Right forelimb (tissue), 1 donor: Measurements from ENCODE around the gene PCK1.

Source experiments
- DNase-seq: peaks from one replicate; pipeline ENCODE4 v3.0.0-alpha.2; 2018

Gene PCK1

GRCh38 chr20:57561356-57562279 lies 708 bp downstream of the PCK1 start:
- no peak for DNase-seq

DNA sequence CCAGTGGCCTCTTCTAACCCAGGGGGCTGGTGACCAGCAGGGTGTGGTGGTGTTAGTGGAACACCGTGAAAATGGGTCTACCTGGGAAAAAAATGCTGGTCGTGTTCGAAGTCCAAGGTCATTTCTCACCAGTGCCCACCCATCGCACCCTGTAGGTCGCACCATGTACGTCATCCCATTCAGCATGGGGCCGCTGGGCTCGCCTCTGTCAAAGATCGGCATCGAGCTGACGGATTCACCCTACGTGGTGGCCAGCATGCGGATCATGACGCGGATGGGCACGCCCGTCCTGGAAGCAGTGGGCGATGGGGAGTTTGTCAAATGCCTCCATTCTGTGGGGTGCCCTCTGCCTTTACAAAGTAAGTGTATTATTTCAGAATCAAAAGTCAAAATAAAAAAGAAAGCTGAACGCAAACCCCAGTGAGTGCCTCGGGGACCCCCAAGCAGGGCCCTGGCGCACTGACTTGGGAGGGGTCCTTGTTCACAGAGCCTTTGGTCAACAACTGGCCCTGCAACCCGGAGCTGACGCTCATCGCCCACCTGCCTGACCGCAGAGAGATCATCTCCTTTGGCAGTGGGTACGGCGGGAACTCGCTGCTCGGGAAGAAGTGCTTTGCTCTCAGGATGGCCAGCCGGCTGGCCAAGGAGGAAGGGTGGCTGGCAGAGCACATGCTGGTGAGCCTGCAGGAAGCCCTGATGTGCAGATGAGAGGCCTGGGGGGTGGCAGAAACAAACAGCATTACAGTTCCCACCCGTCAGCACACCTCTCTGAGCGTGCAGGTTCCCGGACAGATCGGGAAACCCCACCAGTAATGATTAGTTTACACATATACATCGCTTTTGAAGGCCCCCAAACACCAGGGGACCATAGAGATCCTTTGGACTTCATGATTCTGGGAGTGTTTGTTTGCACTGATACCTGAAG lies 1.9 kb downstream of the PCK1 start:
- no peak for DNase-seq

DNA sequence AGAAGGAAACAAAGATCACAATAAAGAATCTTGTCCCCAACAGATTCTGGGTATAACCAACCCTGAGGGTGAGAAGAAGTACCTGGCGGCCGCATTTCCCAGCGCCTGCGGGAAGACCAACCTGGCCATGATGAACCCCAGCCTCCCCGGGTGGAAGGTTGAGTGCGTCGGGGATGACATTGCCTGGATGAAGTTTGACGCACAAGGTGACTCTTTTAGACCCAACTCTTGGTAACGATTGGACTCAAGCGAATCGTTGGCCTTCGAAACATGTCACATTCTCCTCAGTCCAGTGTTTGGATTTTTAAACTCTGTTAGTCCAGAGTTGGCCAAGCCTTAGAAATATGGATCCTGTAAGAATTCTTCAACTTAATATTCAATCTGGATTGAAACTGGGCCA lies 2.6 kb downstream of the PCK1 start:
- no peak for DNase-seq

DNA sequence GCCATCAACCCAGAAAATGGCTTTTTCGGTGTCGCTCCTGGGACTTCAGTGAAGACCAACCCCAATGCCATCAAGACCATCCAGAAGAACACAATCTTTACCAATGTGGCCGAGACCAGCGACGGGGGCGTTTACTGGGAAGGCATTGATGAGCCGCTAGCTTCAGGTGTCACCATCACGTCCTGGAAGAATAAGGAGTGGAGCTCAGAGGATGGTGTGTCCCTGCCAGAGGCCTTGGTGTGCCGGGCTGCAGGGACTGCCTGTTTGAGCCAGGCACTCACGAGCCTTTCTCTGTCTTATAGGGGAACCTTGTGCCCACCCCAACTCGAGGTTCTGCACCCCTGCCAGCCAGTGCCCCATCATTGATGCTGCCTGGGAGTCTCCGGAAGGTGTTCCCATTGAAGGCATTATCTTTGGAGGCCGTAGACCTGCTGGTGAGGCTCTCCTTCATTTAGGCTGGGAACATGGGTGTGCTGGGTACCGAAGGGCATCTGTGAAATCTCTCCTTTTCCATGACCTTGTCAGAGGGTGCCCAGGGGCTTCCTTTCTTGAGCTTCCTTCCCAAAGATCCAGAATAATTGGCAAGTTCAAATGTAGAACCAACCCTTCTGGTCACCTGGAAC lies 3.4 kb downstream of the PCK1 start:
- DNase-seq, result no peak

- no peak for DNase-seq
These were observed 4.2 kb downstream of the PCK1 start for GRCh38 chr20:57564951-57565642.

DNA sequence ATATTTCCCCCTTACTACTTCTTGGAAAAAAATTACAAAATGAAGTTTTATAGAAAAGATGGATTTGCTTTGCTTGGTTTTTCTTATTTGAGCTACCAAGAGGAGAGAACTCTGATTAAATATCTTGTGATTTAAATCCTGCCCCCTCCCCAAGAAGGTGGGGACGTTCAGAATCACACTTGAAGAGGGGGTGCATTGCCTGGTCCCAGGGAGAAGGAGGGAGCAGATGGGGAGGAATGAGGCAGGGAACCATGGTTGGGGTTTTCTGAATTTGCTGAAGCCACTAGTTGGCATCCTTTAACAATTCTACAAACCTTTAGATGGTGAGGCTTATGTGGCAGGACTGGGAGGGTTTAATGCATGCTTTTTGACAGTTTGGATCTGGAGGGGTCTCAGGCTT lies 5.5 kb downstream of the PCK1 start:
- DNase-seq, result no peak

DNA sequence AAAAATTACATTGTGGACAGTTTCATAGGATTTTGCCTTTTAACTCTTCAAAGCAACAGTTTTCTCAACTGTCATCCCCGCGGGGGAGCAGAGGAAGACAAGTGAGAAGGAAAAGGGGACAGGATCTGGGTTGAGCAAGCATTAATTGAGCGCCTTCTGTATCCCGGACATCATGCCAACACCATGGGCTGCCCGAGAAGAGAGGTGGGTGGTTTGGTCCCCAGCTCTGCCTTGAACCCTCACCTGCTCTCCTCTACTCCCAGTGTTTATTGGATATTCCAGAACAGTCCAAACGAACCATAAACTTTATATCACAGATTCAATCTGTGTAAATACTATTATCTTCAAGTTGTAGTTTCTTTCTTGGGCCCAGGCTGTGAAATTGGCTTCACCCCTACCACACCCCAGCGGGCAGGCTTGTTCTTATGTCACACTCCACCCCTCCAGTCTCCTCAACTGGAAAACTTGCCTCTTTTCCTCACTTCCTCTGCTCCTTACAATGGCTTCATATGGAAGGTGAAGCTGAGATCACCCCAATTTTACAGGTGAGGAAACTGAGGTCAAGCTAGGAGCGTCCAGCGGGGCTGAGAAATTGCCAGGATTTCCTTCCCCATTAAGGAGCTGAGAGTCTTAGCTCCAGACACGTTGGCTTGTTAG lies 6.0 kb downstream of the PCK1 start:
- no peak for DNase-seq

DNA sequence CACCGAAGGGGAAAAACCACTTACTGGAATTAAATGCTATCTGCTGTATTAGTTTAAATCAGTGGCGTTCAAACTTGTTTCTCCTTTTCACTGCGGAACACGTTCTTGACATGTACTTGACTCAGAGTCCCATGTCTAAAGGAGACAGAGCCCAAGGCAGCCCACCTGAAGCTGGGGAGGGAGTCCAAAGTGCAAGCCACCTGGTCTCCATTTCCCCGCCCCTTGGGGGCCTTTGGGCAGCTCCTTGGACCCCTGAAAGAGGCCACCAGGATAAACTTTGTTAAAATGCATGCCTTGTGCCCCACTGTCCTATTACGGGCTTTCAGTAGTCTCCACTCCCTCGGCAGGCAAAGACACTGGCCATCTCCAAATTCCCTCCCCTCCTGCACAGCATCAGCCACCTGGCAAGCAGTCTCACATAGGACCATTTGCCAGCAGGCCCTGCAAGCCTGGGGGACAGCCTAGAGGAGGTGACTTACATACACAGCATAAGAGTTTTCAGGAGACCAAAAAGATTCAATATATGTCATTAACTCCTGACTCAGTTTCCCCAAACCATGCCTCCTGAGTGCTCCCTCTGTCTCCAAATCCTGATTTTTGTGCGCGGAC lies 6.7 kb downstream of the PCK1 start:
- DNase-seq, result no peak

DNA sequence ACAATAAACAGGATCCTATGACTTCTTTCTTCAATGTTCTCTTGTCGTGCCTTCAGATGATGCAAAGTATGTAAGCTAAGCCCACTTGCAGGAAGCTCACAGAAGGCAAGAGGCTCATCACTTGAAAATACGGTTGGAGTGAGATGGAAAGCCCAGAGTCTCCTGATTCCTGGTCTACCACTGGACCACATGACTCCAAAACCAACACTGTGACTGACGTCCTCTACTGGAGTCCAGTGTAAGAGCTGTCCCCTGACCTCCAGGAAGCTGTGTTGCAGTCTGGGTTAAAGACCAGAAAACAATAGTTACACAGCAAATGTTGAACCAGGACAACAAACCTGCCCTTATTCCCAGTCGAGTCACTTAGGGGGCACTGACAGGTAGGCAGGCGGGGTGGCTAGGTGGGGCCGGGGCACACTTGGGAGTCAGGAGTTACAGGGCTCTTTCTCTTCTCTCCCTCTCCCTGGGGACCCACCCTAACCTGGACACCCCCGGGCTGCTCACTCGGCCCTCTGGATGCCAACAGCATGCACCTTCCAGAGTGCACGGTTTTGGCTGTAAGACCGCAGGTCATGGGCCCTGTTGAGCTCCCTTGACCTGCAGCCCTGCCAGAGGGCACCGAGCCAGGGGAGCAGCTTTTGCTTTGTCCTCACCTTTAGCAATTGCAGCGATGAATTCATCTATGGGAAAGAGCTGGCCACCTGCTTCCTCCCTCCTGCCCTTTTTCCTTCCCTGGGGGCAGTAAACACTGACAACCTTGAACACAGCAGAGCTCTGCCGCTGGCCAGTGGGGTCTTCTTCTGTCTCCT lies 7.4 kb downstream of the PCK1 start:
- DNase-seq, result no peak

DNA sequence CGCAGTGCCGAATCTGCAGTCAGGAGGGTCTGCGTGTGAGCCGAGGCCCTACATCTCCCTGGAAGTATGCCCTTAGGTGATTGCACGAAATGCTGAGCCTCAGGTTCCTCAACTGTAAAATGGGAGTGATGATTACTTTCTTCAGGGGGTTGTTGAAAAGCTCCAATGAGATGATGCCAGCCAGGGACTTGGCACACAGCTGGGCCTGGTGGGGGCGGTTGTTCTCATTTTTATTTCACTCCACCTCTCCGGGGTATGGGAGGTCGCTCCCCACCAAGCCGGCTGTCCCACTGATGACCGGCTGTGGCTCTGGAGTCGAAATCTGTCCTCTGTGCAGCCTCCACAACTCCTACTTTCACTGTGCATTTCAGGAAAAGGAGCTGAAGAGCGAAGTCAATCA lies 8.1 kb downstream of the PCK1 start:
- DNase-seq, result no peak

DNA sequence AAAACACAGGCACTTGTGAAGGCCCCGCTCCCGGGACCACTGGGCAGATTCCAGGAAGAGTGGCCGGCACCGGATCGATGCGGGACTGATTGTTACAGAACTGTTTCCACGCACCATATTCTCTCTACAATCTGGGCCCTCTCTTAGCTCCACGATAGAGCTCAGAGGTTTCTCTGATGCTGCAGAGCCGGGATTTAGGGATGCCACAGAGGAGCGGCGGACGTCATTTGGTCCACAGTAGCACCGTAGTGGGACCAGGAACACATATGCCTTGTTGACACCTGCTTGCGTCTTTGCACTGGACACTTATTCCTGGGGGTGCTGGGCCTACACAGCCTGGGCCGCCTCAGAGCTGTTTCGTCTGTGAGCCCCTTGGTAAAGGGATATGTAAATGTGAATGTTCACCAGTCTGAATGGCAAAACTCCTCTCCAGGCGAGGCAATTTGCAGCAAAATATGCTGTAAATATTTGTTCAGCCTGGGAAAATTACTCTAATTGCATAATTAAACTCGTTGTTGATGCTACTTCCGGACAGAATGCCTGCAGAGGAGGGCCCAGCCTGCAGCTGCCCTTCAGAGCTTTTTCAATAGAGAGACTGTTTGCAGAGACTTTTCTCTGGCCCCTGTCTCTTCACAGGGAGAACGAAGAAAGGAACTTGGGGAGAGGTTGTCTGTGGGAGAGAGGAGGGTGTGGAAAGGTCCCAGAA lies 9.4 kb downstream of the PCK1 start:
- no peak for DNase-seq

GRCh38 chr20:57570920-57571319 lies 10.0 kb downstream of the PCK1 start:
- DNase-seq, result no peak

- no peak for DNase-seq
These were observed 11.0 kb downstream of the PCK1 start for GRCh38 chr20:57571782-57572416.

DNA sequence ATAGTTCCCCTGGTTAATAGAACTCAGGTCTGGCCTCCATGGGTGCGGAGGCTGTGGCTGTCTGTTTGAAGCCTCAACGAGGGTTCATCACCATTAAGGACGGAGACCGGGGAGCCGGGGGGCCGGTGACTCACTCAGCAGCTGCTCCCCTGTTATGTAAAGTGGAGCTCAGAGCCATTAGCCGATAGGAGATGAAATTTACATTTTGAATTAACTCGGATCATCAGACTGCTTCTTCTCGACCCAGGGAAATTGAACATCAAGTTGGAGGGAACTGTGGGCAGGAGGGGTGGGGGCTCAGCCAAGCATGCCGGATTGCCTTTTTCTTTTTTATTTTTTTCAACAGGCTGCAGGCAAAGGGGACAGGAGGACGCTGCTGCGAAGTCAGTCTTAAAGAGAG lies 12.3 kb downstream of the PCK1 start:
- DNase-seq, result no peak

GRCh38 chr20:57573894-57574293 lies 13.0 kb downstream of the PCK1 start:
- DNase-seq, result no peak

DNA sequence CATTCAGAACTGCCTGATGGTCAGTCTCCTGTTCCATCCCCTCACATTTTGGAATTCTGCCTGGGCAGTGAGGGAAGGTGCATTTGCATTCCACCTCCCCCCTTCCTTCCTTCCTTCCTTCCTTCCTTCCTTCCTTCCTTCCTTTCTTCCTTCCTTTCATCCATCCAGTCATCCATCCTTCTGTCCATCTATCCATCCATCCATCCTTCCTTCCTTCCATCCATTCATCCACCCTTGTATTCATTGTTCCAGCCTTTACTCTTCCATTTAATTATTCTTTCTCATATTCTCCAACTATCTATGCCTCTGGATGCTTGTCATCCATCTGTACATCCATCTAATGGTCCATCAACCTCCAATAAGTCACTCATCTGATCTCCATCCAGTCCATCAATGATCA lies 14.0 kb downstream of the PCK1 start:
- DNase-seq, result no peak

DNA sequence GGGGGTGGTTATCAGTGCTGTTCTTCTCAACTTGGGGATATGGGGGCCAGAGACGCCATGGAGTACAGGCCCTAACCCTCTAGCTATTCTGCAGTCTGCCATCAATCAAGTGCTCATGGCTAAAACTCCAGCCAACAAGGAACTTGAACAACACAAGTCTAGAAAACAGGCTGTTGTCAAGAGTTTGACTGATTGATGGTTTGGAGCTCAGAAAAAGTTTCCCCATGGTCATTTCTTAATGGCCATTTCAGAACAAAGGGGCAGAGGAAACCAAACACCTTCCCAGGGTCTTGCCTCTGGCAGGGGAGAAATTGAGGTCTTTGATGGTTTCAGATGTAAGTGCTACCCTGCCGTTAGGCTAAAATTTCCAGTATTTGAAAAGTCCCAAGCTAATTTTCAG lies 15.1 kb downstream of the PCK1 start:
- DNase-seq, result no peak

DNA sequence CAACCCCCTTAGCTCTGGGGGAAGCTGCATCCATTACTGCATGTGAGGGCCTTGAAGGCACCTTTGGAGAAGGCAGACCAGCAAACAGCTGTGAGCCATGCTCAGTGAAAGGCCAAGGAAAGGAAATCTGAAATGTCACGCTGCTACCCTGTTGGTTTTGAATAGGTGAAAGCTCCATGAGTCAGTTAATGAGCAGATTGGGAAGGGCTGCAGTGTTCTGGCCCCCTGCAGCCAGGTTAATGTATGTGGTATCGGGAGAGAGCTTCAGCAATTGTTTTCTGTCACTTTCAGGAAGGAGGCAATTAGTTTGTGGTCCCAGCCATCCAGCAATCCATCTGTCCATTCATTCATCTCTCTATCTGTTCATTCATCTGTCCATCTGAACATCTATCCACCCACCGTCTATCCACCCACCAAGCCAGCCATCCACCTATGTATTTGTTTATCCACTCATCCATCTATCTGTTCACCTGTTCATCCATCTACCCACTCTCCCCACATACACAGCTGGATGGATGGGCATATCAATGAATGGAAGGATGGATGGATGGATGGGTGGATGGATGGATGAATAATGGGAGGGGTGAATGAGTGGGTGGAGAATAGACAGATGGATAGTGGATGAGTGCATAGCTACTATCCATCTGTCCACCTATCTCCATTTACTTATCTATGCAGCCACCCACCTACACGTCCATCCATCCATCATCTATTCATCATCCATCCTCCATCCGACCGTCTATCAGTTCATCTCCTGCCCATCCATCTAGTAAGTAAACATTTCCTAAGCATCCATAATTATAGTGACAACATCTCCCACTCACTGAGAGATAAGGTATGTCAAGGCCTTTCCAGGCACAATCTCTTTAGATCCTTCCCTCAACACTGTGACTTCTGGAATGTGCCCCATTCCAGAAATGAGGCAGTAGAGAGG lies 16.0 kb downstream of the PCK1 start:
- DNase-seq, result no peak
